ENCODE results near the gene FBLN5.
A peak's percentile ranks its signal among the peaks of the same experiment; 100 is the strongest.
"Not testable (repeated sequence)": the region's sequence is repeated elsewhere in the genome, so short reads cannot be mapped to it uniquely, and the experiment has no call there.

The FBLN5 gene

GRCh38 chr14:91861091-91861490 lies 86.4 kb downstream of the FBLN5 start:
- no peak for DNase-seq (ENCODE audit: low read depth)

GRCh38 chr14:91860238-91860637 lies 87.3 kb downstream of the FBLN5 start:
- no peak for DNase-seq (ENCODE audit: low read depth)

GRCh38 chr14:91858536-91859275 lies 88.8 kb downstream of the FBLN5 start:
- peak; percentile 85 for DNase-seq (ENCODE audit: low read depth)

GRCh38 chr14:91857614-91858013 lies 89.9 kb downstream of the FBLN5 start:
- DNase-seq (ENCODE audit: low read depth) = no peak

- DNase-seq (ENCODE audit: low read depth) = no peak
Observed at GRCh38 chr14:91854327-91854934, 93.1 kb downstream of the FBLN5 start.

- DNase-seq (ENCODE audit: low read depth) = no peak
Observed at GRCh38 chr14:91851563-91851962, 95.9 kb downstream of the FBLN5 start.

- no peak for DNase-seq (ENCODE audit: low read depth)
Observed at GRCh38 chr14:91848504-91849001, 98.9 kb downstream of the FBLN5 start.

- DNase-seq (ENCODE audit: low read depth) = no peak
Observed at GRCh38 chr14:91847693-91848092, 99.8 kb downstream of the FBLN5 start.

GRCh38 chr14:91845652-91846051 lies 101.8 kb downstream of the FBLN5 start:
- no peak for DNase-seq (ENCODE audit: low read depth)

- DNase-seq (ENCODE audit: low read depth) = not testable (repeated sequence)
Observed at GRCh38 chr14:91845056-91845455, 102.4 kb downstream of the FBLN5 start.

GRCh38 chr14:91844029-91844428 lies 103.5 kb downstream of the FBLN5 start:
- no peak for DNase-seq (ENCODE audit: low read depth)

- DNase-seq (ENCODE audit: low read depth) = no peak
Observed at GRCh38 chr14:91843437-91843836, 104.1 kb downstream of the FBLN5 start.

- DNase-seq (ENCODE audit: low read depth) = no peak
Observed at GRCh38 chr14:91841065-91841464, 106.4 kb downstream of the FBLN5 start.

GRCh38 chr14:91839749-91840148 lies 107.7 kb downstream of the FBLN5 start:
- no peak for DNase-seq (ENCODE audit: low read depth)

GRCh38 chr14:91837076-91837475 lies 110.4 kb downstream of the FBLN5 start:
- no peak for DNase-seq (ENCODE audit: low read depth)

- DNase-seq (ENCODE audit: low read depth) = no peak
Observed at GRCh38 chr14:91835920-91836843, 111.3 kb downstream of the FBLN5 start.

- no peak for DNase-seq (ENCODE audit: low read depth)
Observed at GRCh38 chr14:91835197-91835919, 112.1 kb downstream of the FBLN5 start.

GRCh38 chr14:91834571-91834970 lies 112.9 kb downstream of the FBLN5 start:
- no peak for DNase-seq (ENCODE audit: low read depth)

GRCh38 chr14:91831337-91831736 lies 116.2 kb downstream of the FBLN5 start:
- no peak for DNase-seq (ENCODE audit: low read depth)

GRCh38 chr14:91830777-91831176 lies 116.7 kb downstream of the FBLN5 start:
- DNase-seq (ENCODE audit: low read depth) = no peak

- DNase-seq (ENCODE audit: low read depth) = no peak
Observed at GRCh38 chr14:91829511-91829910, 118.0 kb downstream of the FBLN5 start.

GRCh38 chr14:91827746-91828145 lies 119.7 kb downstream of the FBLN5 start:
- DNase-seq (ENCODE audit: low read depth) = no peak
